ENCODE measurements around the gene MKI67.

The MKI67 gene

GRCh38 chr10:128156999-128157755 is 31.0 kb upstream of the MKI67 start:
- no peak overlapping the region for H3K4me3 ChIP-seq (ENCODE audit: low read length)
- no peak overlapping the region for H3K4me2 ChIP-seq (ENCODE audit: low read length)
- H3F3A ChIP-seq (ENCODE audit: control insufficient read depth, insufficient read depth), result no peaks in the 10 kb centered on the region
- H3K9me2 ChIP-seq (replicated peaks; ENCODE audit: control insufficient read depth, low read length), result no peaks in the 10 kb centered on the region
- H3K27me3 ChIP-seq (ENCODE audit: control insufficient read depth, low read length), result peaks cover 17% of the 10 kb centered on the region
- no peaks in the 10 kb centered on the region for H3K79me2 ChIP-seq (ENCODE audit: control insufficient read depth, low read length)
- H3K4me1 ChIP-seq (ENCODE audit: control insufficient read depth, low read length), result peaks cover 5% of the 10 kb centered on the region
- TF ChIP-seq EZH2phosphoT487 (IDR thresholded peaks at IDR 0.05; ENCODE audit: borderline replicate concordance, low read length), result no peak
- no peak for TF ChIP-seq CTCF (IDR thresholded peaks at IDR 0.05; ENCODE audit: low read depth, low read length, poor library complexity, severe bottlenecking)
- no peaks in the 10 kb centered on the region for H3K9me3 ChIP-seq (ENCODE audit: control insufficient read depth, insufficient read depth, low read length)
- H3K27ac ChIP-seq (ENCODE audit: low read depth, low read length), result no peak overlapping the region
- H4K20me1 ChIP-seq (ENCODE audit: control insufficient read depth, insufficient read depth, low read depth, low read length), result 0 out of 2 replicates have a peak, but pooled peaks cover 3% of the 10 kb centered on the region
- no peaks in the 10 kb centered on the region for H3K36me3 ChIP-seq (ENCODE audit: control insufficient read depth, low read length)

GRCh38 chr10:128152741-128153580 is 26.7 kb upstream of the MKI67 start:
- Histone ChIP-seq H3K4me3 (ENCODE audit: low read length) (no peak overlapping the region), H3K4me1 (ENCODE audit: control insufficient read depth, low read length) (no peaks in the 10 kb centered on the region), H3K9me2 (replicated peaks; ENCODE audit: control insufficient read depth, low read length) (no peaks in the 10 kb centered on the region), H3K27ac (ENCODE audit: low read depth, low read length) (no peak overlapping the region), H3K36me3 (ENCODE audit: control insufficient read depth, low read length) (no peaks in the 10 kb centered on the region), H3F3A (ENCODE audit: control insufficient read depth, insufficient read depth) (no peaks in the 10 kb centered on the region), H3K79me2 (ENCODE audit: control insufficient read depth, low read length) (no peaks in the 10 kb centered on the region), H3K4me2 (ENCODE audit: low read length) (no peak overlapping the region), H4K20me1 (ENCODE audit: control insufficient read depth, insufficient read depth, low read depth, low read length) (0 out of 2 replicates have a peak, but pooled peaks cover 3% of the 10 kb centered on the region), H3K27me3 (ENCODE audit: control insufficient read depth, low read length) (peaks cover 17% of the 10 kb centered on the region), H3K9me3 (ENCODE audit: control insufficient read depth, insufficient read depth, low read length) (no peaks in the 10 kb centered on the region)
- TF ChIP-seq EZH2phosphoT487 (IDR thresholded peaks at IDR 0.05; ENCODE audit: borderline replicate concordance, low read length), result no peak
- no peak for TF ChIP-seq CTCF (IDR thresholded peaks at IDR 0.05; ENCODE audit: low read depth, low read length, poor library complexity, severe bottlenecking)

- H3K27ac ChIP-seq (ENCODE audit: low read depth, low read length), result no peak overlapping the region
- no peaks in the 10 kb centered on the region for H3K9me3 ChIP-seq (ENCODE audit: control insufficient read depth, insufficient read depth, low read length)
- no peak overlapping the region for H3K4me2 ChIP-seq (ENCODE audit: low read length)
- TF ChIP-seq EZH2phosphoT487 (IDR thresholded peaks at IDR 0.05; ENCODE audit: borderline replicate concordance, low read length), result no peak
- TF ChIP-seq CTCF (IDR thresholded peaks at IDR 0.05; ENCODE audit: low read depth, low read length, poor library complexity, severe bottlenecking), result no peak
- H3K36me3 ChIP-seq (ENCODE audit: control insufficient read depth, low read length), result no peaks in the 10 kb centered on the region
- 0 out of 2 replicates have a peak, but pooled peaks cover 2% of the 10 kb centered on the region for H4K20me1 ChIP-seq (ENCODE audit: control insufficient read depth, insufficient read depth, low read depth, low read length)
- H3K9me2 ChIP-seq (replicated peaks; ENCODE audit: control insufficient read depth, low read length), result no peaks in the 10 kb centered on the region
- no peaks in the 10 kb centered on the region for H3K79me2 ChIP-seq (ENCODE audit: control insufficient read depth, low read length)
- no peaks in the 10 kb centered on the region for H3F3A ChIP-seq (ENCODE audit: control insufficient read depth, insufficient read depth)
- 0 out of 2 replicates have a peak, but pooled peaks cover 3% of the 10 kb centered on the region for H3K4me1 ChIP-seq (ENCODE audit: control insufficient read depth, low read length)
- H3K4me3 ChIP-seq (ENCODE audit: low read length), result no peak overlapping the region
- H3K27me3 ChIP-seq (ENCODE audit: control insufficient read depth, low read length), result peaks cover 3% of the 10 kb centered on the region; the same call in 1 of the 2 replicates
These were observed 24.8 kb upstream of the MKI67 start for GRCh38 chr10:128151031-128151430.

Data from DOHH2 (cell line).